Measurements from ENCODE around the gene CHN2.

The CHN2 gene

DNA sequence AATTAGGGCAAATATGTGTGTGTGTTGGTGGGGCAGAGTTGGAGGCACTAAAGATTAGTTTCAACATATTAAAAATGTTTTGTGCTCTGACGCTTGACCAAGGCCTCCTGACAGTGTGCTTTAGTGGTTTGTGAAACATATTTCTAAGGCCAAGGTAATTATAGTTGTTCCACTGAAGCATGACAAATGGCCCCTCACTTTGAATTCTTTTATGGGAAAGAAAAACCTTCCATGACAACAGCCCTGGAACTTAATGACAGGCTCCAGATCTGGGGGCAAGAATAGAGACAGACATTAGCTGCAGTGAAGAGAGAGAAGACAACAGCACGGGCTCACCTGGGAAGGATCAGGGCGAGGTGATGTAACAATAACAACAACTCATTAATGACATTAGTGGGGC lies 155.8 kb downstream of the CHN2 start:
- TF ChIP-seq, protein P1, sequence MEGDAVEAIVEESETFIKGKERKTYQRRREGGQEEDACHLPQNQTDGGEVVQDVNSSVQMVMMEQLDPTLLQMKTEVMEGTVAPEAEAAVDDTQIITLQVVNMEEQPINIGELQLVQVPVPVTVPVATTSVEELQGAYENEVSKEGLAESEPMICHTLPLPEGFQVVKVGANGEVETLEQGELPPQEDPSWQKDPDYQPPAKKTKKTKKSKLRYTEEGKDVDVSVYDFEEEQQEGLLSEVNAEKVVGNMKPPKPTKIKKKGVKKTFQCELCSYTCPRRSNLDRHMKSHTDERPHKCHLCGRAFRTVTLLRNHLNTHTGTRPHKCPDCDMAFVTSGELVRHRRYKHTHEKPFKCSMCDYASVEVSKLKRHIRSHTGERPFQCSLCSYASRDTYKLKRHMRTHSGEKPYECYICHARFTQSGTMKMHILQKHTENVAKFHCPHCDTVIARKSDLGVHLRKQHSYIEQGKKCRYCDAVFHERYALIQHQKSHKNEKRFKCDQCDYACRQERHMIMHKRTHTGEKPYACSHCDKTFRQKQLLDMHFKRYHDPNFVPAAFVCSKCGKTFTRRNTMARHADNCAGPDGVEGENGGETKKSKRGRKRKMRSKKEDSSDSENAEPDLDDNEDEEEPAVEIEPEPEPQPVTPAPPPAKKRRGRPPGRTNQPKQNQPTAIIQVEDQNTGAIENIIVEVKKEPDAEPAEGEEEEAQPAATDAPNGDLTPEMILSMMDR (IDR thresholded peaks at IDR 0.05; ENCODE audit: control insufficient read depth, extremely low read depth, insufficient read depth), result no peak
- H3K4me3 ChIP-seq (ENCODE audit: low read depth, low read length), result no peak overlapping the region
- DNase-seq (ENCODE audit: low read depth), result no peak

DNA sequence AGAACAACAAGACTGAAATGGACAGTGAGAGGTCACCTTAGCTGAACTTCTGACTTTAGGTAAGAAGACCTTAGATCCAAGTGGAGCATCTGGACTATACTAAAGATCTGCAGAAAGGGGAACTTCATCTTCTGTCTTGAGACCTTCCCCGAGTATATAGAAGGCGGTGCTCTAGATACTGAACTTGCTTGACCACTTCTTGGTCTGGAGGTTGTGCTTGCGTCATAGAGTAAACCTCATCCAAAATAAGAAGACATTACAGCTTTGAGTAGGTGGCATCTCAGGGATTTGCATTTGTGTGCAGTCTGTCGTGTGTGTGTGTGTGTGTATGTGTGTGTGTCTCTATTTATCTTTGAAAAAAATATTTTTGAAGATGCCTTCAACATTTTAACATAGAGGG lies 157.5 kb downstream of the CHN2 start:
- H3K4me3 ChIP-seq (ENCODE audit: low read depth, low read length), result no peak overlapping the region
- TF ChIP-seq, protein P1 (IDR thresholded peaks at IDR 0.05; ENCODE audit: control insufficient read depth, extremely low read depth, insufficient read depth), result no peak
- DNase-seq (ENCODE audit: low read depth), result no peak

DNA sequence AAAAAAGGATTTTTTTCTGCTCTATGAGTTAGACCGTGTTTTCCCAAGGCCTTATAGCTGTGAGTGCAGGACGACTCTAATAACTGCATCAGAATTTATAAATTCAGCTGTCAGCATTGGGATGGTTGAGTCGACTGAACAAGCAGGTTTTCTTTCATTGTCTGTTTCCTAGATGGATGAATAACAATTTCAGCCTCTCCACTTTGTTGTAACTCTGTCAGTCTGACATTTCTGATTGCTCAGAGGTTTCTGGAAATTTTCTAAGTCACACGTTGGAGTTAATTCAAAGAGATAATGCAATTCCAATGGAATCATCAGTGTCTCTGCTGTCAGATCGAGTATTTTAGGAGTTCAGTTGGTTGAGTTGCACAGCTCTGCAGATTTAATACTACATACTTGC lies 159.2 kb downstream of the CHN2 start:
- DNase-seq (ENCODE audit: low read depth), result no peak
- no peak overlapping the region for H3K4me3 ChIP-seq (ENCODE audit: low read depth, low read length)
- TF ChIP-seq, protein P1 (IDR thresholded peaks at IDR 0.05; ENCODE audit: control insufficient read depth, extremely low read depth, insufficient read depth), result no peak

DNA sequence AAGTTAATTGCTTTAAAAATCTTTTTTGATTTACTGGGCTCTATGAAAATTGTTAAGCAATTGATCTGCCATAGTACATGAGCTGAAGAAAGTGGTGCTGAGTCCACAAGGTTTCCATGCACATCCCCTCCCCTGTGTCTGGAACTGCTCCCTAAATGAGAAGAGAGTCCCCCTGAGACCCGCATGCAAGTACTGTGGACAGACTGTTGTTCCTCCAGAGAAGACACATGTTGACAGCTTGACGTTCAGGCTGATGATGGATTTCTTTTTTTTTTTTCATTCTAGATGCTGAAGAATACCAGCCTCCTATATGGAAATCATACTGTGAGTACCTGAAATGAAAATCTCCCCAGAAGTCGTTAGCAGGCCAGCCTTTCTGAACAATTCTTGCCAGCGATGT lies 159.8 kb downstream of the CHN2 start:
- H3K4me3 ChIP-seq (ENCODE audit: low read depth, low read length), result no peak overlapping the region

DNA sequence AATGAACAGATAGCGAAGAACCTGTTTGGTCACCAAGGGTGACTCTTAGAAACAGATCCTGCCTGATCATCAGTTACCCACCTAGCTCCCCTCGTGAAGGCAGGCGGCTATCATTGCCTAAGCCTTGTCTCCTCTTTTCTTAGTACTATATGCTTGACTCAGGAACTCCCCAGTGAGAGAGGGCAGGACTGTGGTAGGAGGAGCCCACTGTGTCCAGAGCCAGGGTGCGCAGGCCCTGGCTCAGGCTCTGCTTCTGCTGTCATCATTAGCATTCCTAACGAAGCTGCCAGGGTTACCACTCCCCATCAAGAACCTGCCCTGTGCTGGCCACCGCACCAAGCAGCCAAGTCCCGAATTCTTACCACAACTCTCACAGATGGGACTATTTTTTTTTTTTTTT lies 160.8 kb downstream of the CHN2 start:
- DNase-seq (ENCODE audit: low read depth), result no peak
- TF ChIP-seq, protein P1 (IDR thresholded peaks at IDR 0.05; ENCODE audit: control insufficient read depth, extremely low read depth, insufficient read depth), result no peak
- no peak overlapping the region for H3K4me3 ChIP-seq (ENCODE audit: low read depth, low read length)

More for the DNA sequence above, 159.8 kb downstream of the CHN2 start:
- TF ChIP-seq, protein P1 (IDR thresholded peaks at IDR 0.05; ENCODE audit: control insufficient read depth, extremely low read depth, insufficient read depth), result no peak
- no peak for DNase-seq (ENCODE audit: low read depth)

DNA sequence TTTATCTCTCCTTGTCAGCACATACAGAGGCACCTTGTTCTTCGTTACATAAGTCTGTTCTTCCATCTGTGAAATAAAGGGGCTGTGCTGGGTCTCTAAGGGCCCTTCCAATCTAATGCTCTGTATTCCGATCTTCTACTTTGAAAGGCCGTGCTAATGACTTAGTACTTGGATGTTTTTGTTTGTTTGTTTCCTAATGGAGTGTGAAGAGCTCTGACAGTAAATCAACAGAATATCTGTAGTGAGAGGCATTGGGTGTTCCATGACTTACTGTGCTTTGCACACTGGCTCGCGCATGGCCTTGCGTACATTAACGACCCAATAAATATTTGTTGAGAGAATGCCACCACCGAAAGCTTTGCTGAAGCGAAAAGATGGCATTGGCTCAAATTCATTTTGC lies 162.1 kb downstream of the CHN2 start:
- H3K4me3 ChIP-seq (ENCODE audit: low read depth, low read length), result no peak overlapping the region
- no peak for DNase-seq (ENCODE audit: low read depth)
- TF ChIP-seq, protein P1 (IDR thresholded peaks at IDR 0.05; ENCODE audit: control insufficient read depth, extremely low read depth, insufficient read depth), result no peak

DNA sequence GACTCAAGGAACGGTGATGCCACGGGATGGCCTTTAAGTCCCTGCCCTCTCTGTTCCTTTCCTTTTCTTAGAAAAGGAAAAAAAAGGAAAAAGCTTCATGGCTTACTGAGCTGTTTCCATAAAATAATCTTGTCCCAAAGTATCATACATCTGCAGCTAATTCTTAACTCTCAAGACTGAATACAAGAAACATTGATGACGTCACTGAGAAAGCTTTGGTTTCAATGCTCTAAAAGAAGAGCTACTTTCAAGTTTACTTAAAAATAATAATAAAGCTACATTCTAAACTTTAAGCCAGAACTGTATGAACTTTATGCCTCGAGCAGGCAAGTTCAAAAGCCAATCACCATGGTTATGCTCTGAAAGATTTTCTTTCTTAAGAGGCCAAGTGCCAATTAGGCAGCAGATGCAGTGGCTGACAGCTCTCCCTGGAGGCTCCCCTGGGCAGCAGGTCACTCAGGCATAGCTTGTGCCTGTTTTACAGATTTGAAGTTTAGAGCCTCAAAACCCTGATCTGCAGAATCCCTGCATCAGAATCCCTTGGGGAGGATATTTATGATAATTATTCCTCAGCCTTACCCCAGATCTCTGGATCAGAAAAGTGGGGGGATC lies 165.0 kb downstream of the CHN2 start:
- no peak overlapping the region for H3K4me3 ChIP-seq (ENCODE audit: low read depth, low read length)
- TF ChIP-seq, protein P1 (IDR thresholded peaks at IDR 0.05; ENCODE audit: control insufficient read depth, extremely low read depth, insufficient read depth), result no peak
- DNase-seq (ENCODE audit: low read depth), result no peak

All from LNCaP clone FGC (cell line).